Measurements from ENCODE around the gene TBC1D8B.

TBC1D8B gene

GRCh38 chrX:106874075-106874474 is 71.6 kb downstream of the TBC1D8B start:
- H3K36me3 Mint-ChIP-seq (ENCODE audit: low read depth) = no peaks in the 10 kb centered on the region
- H3K4me3 Mint-ChIP-seq = no peak overlapping the region
- H3K9me3 Mint-ChIP-seq = no peaks in the 10 kb centered on the region
- no peaks in the 10 kb centered on the region for H3K4me1 Mint-ChIP-seq (ENCODE audit: low read depth)
- no peak overlapping the region for H3K27ac Mint-ChIP-seq
- H3K27me3 Mint-ChIP-seq = peaks cover 3% of the 10 kb centered on the region

GRCh38 chrX:106875151-106875550 is 72.7 kb downstream of the TBC1D8B start:
- H3K4me1 Mint-ChIP-seq (ENCODE audit: low read depth) = no peaks in the 10 kb centered on the region
- no peaks in the 10 kb centered on the region for H3K9me3 Mint-ChIP-seq
- H3K27me3 Mint-ChIP-seq = peaks cover 4% of the 10 kb centered on the region
- no peak overlapping the region for H3K27ac Mint-ChIP-seq
- no peak overlapping the region for H3K4me3 Mint-ChIP-seq
- H3K36me3 Mint-ChIP-seq (ENCODE audit: low read depth) = no peaks in the 10 kb centered on the region

GRCh38 chrX:106889468-106889867 is 87.0 kb downstream of the TBC1D8B start:
- no peaks in the 10 kb centered on the region for H3K36me3 Mint-ChIP-seq (ENCODE audit: low read depth)
- no peaks in the 10 kb centered on the region for H3K4me1 Mint-ChIP-seq (ENCODE audit: low read depth)
- no peak overlapping the region for H3K4me3 Mint-ChIP-seq
- no peaks in the 10 kb centered on the region for H3K9me3 Mint-ChIP-seq
- H3K27ac Mint-ChIP-seq = no peak overlapping the region
- no peaks in the 10 kb centered on the region for H3K27me3 Mint-ChIP-seq

- H3K36me3 Mint-ChIP-seq (ENCODE audit: low read depth) = no peaks in the 10 kb centered on the region
- H3K4me3 Mint-ChIP-seq = no peak overlapping the region
- H3K27me3 Mint-ChIP-seq = no peaks in the 10 kb centered on the region
- H3K9me3 Mint-ChIP-seq = no peaks in the 10 kb centered on the region
- H3K27ac Mint-ChIP-seq = no peak overlapping the region
- H3K4me1 Mint-ChIP-seq (ENCODE audit: low read depth) = no peaks in the 10 kb centered on the region
Measured at GRCh38 chrX:106891762-106892460, 89.4 kb downstream of the TBC1D8B start.

GRCh38 chrX:106894392-106894909 is 92.0 kb downstream of the TBC1D8B start:
- Mint-ChIP-seq H3K4me1 (ENCODE audit: low read depth) (no peaks in the 10 kb centered on the region), H3K4me3 (no peak overlapping the region), H3K27ac (no peak overlapping the region), H3K9me3 (no peaks in the 10 kb centered on the region), H3K36me3 (ENCODE audit: low read depth) (no peaks in the 10 kb centered on the region), H3K27me3 (no peaks in the 10 kb centered on the region)

- no peaks in the 10 kb centered on the region for H3K4me1 Mint-ChIP-seq (ENCODE audit: low read depth)
- no peaks in the 10 kb centered on the region for H3K9me3 Mint-ChIP-seq
- H3K27ac Mint-ChIP-seq = no peak overlapping the region
- no peak overlapping the region for H3K4me3 Mint-ChIP-seq
- H3K36me3 Mint-ChIP-seq (ENCODE audit: low read depth) = no peaks in the 10 kb centered on the region
- no peaks in the 10 kb centered on the region for H3K27me3 Mint-ChIP-seq
Measured at GRCh38 chrX:106894978-106895452, 92.5 kb downstream of the TBC1D8B start.

GRCh38 chrX:106897259-106897658 is 94.8 kb downstream of the TBC1D8B start:
- Mint-ChIP-seq H3K4me3 (no peak overlapping the region), H3K27me3 (no peaks in the 10 kb centered on the region), H3K9me3 (no peaks in the 10 kb centered on the region), H3K36me3 (ENCODE audit: low read depth) (no peaks in the 10 kb centered on the region), H3K27ac (no peak overlapping the region), H3K4me1 (ENCODE audit: low read depth) (no peaks in the 10 kb centered on the region)

GRCh38 chrX:106898462-106898861 is 96.0 kb downstream of the TBC1D8B start:
- no peaks in the 10 kb centered on the region for H3K36me3 Mint-ChIP-seq (ENCODE audit: low read depth)
- H3K4me3 Mint-ChIP-seq = no peak overlapping the region
- H3K27me3 Mint-ChIP-seq = no peaks in the 10 kb centered on the region
- no peak overlapping the region for H3K27ac Mint-ChIP-seq
- no peaks in the 10 kb centered on the region for H3K9me3 Mint-ChIP-seq
- H3K4me1 Mint-ChIP-seq (ENCODE audit: low read depth) = no peaks in the 10 kb centered on the region

GRCh38 chrX:106899276-106899675 is 96.8 kb downstream of the TBC1D8B start:
- Mint-ChIP-seq H3K4me1 (ENCODE audit: low read depth) (no peaks in the 10 kb centered on the region), H3K36me3 (ENCODE audit: low read depth) (no peaks in the 10 kb centered on the region), H3K9me3 (no peaks in the 10 kb centered on the region), H3K27me3 (no peaks in the 10 kb centered on the region), H3K4me3 (no peak overlapping the region), H3K27ac (no peak overlapping the region)

GRCh38 chrX:106899841-106900240 is 97.4 kb downstream of the TBC1D8B start:
- no peak overlapping the region for H3K4me3 Mint-ChIP-seq
- no peaks in the 10 kb centered on the region for H3K27me3 Mint-ChIP-seq
- H3K9me3 Mint-ChIP-seq = no peaks in the 10 kb centered on the region
- no peaks in the 10 kb centered on the region for H3K36me3 Mint-ChIP-seq (ENCODE audit: low read depth)
- no peak overlapping the region for H3K27ac Mint-ChIP-seq
- H3K4me1 Mint-ChIP-seq (ENCODE audit: low read depth) = no peaks in the 10 kb centered on the region

- no peaks in the 10 kb centered on the region for H3K4me1 Mint-ChIP-seq (ENCODE audit: low read depth)
- no peak overlapping the region for H3K4me3 Mint-ChIP-seq
- H3K27ac Mint-ChIP-seq = no peak overlapping the region
- H3K36me3 Mint-ChIP-seq (ENCODE audit: low read depth) = no peaks in the 10 kb centered on the region
- H3K27me3 Mint-ChIP-seq = no peaks in the 10 kb centered on the region
- H3K9me3 Mint-ChIP-seq = no peaks in the 10 kb centered on the region
Measured at GRCh38 chrX:106901341-106901740, 98.9 kb downstream of the TBC1D8B start.

- Mint-ChIP-seq H3K4me3 (no peak overlapping the region), H3K36me3 (ENCODE audit: low read depth) (no peaks in the 10 kb centered on the region), H3K27me3 (no peaks in the 10 kb centered on the region), H3K9me3 (no peaks in the 10 kb centered on the region), H3K4me1 (ENCODE audit: low read depth) (no peaks in the 10 kb centered on the region), H3K27ac (no peak overlapping the region)
Measured at GRCh38 chrX:106901781-106902219, 99.3 kb downstream of the TBC1D8B start.

GRCh38 chrX:106902684-106903083 is 100.2 kb downstream of the TBC1D8B start:
- H3K27ac Mint-ChIP-seq = no peak overlapping the region
- H3K27me3 Mint-ChIP-seq = no peaks in the 10 kb centered on the region
- no peaks in the 10 kb centered on the region for H3K36me3 Mint-ChIP-seq (ENCODE audit: low read depth)
- H3K4me3 Mint-ChIP-seq = no peak overlapping the region
- H3K9me3 Mint-ChIP-seq = no peaks in the 10 kb centered on the region
- H3K4me1 Mint-ChIP-seq (ENCODE audit: low read depth) = no peaks in the 10 kb centered on the region

GRCh38 chrX:106903291-106903824 is 100.9 kb downstream of the TBC1D8B start, which contains the start of gene RIPPLY1:
Gene RIPPLY1, minus strand, starts transcription at chrX:106903341. Its CDS starts 54 bp downstream, at chrX:106903287.
- Mint-ChIP-seq H3K9me3 (no peaks in the 10 kb centered on the region), H3K27ac (no peak within 1 kb of the TSS), H3K4me3 (no peak within 1 kb of the TSS), H3K36me3 (ENCODE audit: low read depth) (no peaks in the 10 kb centered on the region), H3K4me1 (ENCODE audit: low read depth) (no peaks in the 10 kb centered on the region), H3K27me3 (no peaks in the 10 kb centered on the region)

- H3K9me3 Mint-ChIP-seq = no peaks in the 10 kb centered on the region
- no peaks in the 10 kb centered on the region for H3K36me3 Mint-ChIP-seq (ENCODE audit: low read depth)
- H3K27me3 Mint-ChIP-seq = no peaks in the 10 kb centered on the region
- no peak overlapping the region for H3K27ac Mint-ChIP-seq
- no peaks in the 10 kb centered on the region for H3K4me1 Mint-ChIP-seq (ENCODE audit: low read depth)
- no peak overlapping the region for H3K4me3 Mint-ChIP-seq
Measured at GRCh38 chrX:106903856-106904528, 101.5 kb downstream of the TBC1D8B start.

Data from stimulated activated naive CD8-positive, alpha-beta T cell treated with anti-CD3 and anti-CD28 coated beads, Interleukin-15, Interleukin-2, amounts not matched to agents 100 ng/mL and 50 ng/mL, for 24 hours (primary cell).